Smooth muscle cell (in vitro differentiated cells): ENCODE measurements around the gene OSBP2. TPM values are rescaled to one million over a fixed set of nuclear protein-coding genes. Genes with fewer than 3 reads are reported as not detected.

Source experiments
- DNase-seq: peaks from one replicate; lab custom pipeline; 2025; ENCODE audit not compliant: unreplicated experiment; lab: John Stamatoyannopoulos, UW
- H2AFZ ChIP-seq: fragments of 200-600 bp; sonication (generic); 2 replicates; pipeline ENCODE4 v1.6.0; 2016; ENCODE audit warnings: antibody characterized with exemption, low read depth, mild to moderate bottlenecking
- H3F3A ChIP-seq: fragments of 200-600 bp; sonication (generic); 2 replicates; pipeline ENCODE4 v1.6.0; 2017; ENCODE audit warnings: antibody characterized with exemption, low read depth
- H3K27ac ChIP-seq: fragments of 200-600 bp; sonication (generic); 2 replicates; pipeline ENCODE4 v1.5.1; 2016; ENCODE audit warnings: low read depth, mild to moderate bottlenecking
- H3K27me3 ChIP-seq: fragments of 200-600 bp; sonication (generic); 2 replicates; pipeline ENCODE4 v1.6.1; 2016; ENCODE audit warnings: low read depth, mild to moderate bottlenecking
- H3K36me3 ChIP-seq: fragments of 200-600 bp; sonication (generic); 2 replicates; pipeline ENCODE4 v1.5.1; 2016; ENCODE audit warnings: low read depth
- H3K4me1 ChIP-seq: fragments of 200-600 bp; sonication (generic); 2 replicates; pipeline ENCODE4 v1.5.1; 2016; ENCODE audit warnings: low read depth
- H3K4me2 ChIP-seq: fragments of 200-600 bp; sonication (generic); 2 replicates; pipeline ENCODE4 v1.6.0; 2016; ENCODE audit warnings: mild to moderate bottlenecking
- H3K4me3 ChIP-seq: fragments of 200-600 bp; sonication (generic); 2 replicates; pipeline ENCODE4 v1.5.1; 2016; ENCODE audit warnings: mild to moderate bottlenecking
- H3K79me2 ChIP-seq: fragments of 200-600 bp; sonication (generic); 2 replicates; pipeline ENCODE4 v1.6.0; 2016; ENCODE audit warnings: low read depth, mild to moderate bottlenecking
- H3K9ac ChIP-seq: fragments of 200-600 bp; sonication (generic); 2 replicates; pipeline ENCODE4 v1.6.0; 2016; ENCODE audit warnings: low read depth
- H3K9me3 ChIP-seq: fragments of 200-600 bp; sonication (generic); replicated peaks from 2 replicates; pipeline ENCODE4 v1.5.1; 2016; ENCODE audit warnings: low read depth
- H4K20me1 ChIP-seq: fragments of 200-600 bp; sonication (generic); 2 replicates; pipeline ENCODE4 v1.6.0; 2016; ENCODE audit warnings: low read depth
- CTCF ChIP-seq: fragments of 200-600 bp; sonication (generic); IDR thresholded peaks from 2 replicates; pipeline ENCODE4 v1.5.1; 2017; ENCODE audit warnings: borderline replicate concordance, mild to moderate bottlenecking, antibody characterized with exemption; ENCODE audit not compliant: insufficient read depth, poor library complexity, severe bottlenecking
- WGBS: methylation state at CpG from one replicate; pipeline ENCODE4 v1.1.7; 2016; ENCODE audit warnings: low lambda C conversion rate; 5-methylcytosine and 5-hydroxymethylcytosine counted together
- polyA plus RNA-seq: library from polyadenylated mRNA; unstranded; fragments of >200 nt; fragmentation: Nextera tagmentation; extraction: Ambion mirVana; gene quantifications from 2 replicates; pipeline ENCODE4 v1.2.1, GENCODE V29; 2016
- total RNA-seq: library from RNA; depleted of rRNA; stranded (reverse); fragments of >200 nt; gene quantifications from 2 replicates; pipeline ENCODE4 v1.2.3, GENCODE V29; 2014

Gene OSBP2
- total and polyA plus RNA-seq, 2 experiments from 2014 or later, result 4.6 to 4.9 TPM

GRCh38 chr22:30882184-30882717 lies 187.6 kb downstream of the OSBP2 start:
- Histone ChIP-seq H3K27ac (no peak overlapping the region), H3K79me2 (no peaks in the 10 kb centered on the region), H4K20me1 (no peaks in the 10 kb centered on the region), H3K36me3 (no peaks in the 10 kb centered on the region), H2AFZ (no peak overlapping the region), H3K4me2 (peak overlapping the region; percentile 78), H3K4me1 (peaks cover 16% of the 10 kb centered on the region), H3K9me3 (no peaks in the 10 kb centered on the region), H3K4me3 (peak overlapping the region; percentile 10), H3K9ac (no peak overlapping the region), H3F3A (no peaks in the 10 kb centered on the region), H3K27me3 (no peaks in the 10 kb centered on the region)
- WGBS, result 88% methylated on average over 6 of the region's 6 CpGs
- TF ChIP-seq CTCF, result no peak
- no peak for DNase-seq

GRCh38 chr22:30882974-30883533 lies 188.4 kb downstream of the OSBP2 start:
- Histone ChIP-seq H2AFZ (no peak overlapping the region), H3K79me2 (no peaks in the 10 kb centered on the region), H3K4me2 (no peak overlapping the region), H3K27me3 (no peaks in the 10 kb centered on the region), H3F3A (no peaks in the 10 kb centered on the region), H4K20me1 (no peaks in the 10 kb centered on the region), H3K9me3 (no peaks in the 10 kb centered on the region), H3K4me3 (no peak overlapping the region), H3K9ac (no peak overlapping the region), H3K36me3 (no peaks in the 10 kb centered on the region), H3K4me1 (peaks cover 16% of the 10 kb centered on the region), H3K27ac (no peak overlapping the region)
- no peak for DNase-seq
- WGBS, result 100% methylated on average over 4 of the region's 4 CpGs
- no peak for TF ChIP-seq CTCF

GRCh38 chr22:30883586-30884145 lies 189.0 kb downstream of the OSBP2 start:
- WGBS, result 98% methylated on average over 6 of the region's 7 CpGs
- TF ChIP-seq CTCF, result no peak

More at GRCh38 chr22:30883586-30884145, 189.0 kb downstream of the OSBP2 start:
- Histone ChIP-seq H3K4me2 (no peak overlapping the region), H3K27me3 (no peaks in the 10 kb centered on the region), H3K79me2 (no peaks in the 10 kb centered on the region), H4K20me1 (no peaks in the 10 kb centered on the region), H3K36me3 (no peaks in the 10 kb centered on the region), H3K4me3 (no peak overlapping the region), H3K27ac (no peak overlapping the region), H3K4me1 (peaks cover 16% of the 10 kb centered on the region), H2AFZ (no peak overlapping the region), H3K9me3 (no peaks in the 10 kb centered on the region), H3K9ac (no peak overlapping the region), H3F3A (no peaks in the 10 kb centered on the region)
- no peak for DNase-seq
